K562 (cell line): ENCODE measurements around the gene DCAF17.

Experiments used
- ARHGAP35 ChIP-seq: fragments of 450-650 bp; IDR thresholded peaks from 2 replicates; pipeline ENCODE4 v1.6.1; 2018; ENCODE audit not compliant: partially characterized antibody
- SOX6 ChIP-seq: fragments of 450-650 bp; IDR thresholded peaks from 2 replicates; pipeline ENCODE4 v1.6.1; 2014; ENCODE audit warnings: mild to moderate bottlenecking

DNA sequence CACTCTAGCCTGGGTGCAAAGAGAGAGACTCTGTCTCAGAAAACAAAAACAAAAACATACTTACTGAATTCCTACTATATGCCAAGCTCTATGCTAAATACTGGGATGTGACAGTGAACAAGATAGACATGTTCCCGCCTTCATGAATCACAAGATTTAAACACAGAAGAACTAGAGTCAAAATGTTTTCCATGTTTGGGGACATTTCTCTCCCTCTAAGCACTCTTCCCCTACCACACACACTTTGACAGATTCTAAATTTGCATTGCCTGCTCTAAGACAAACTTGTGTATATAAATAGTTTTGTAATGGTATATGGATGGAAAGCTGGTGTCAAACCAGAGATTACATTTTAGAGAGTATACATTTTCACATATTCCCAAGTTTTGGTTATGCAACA is 99.3 kb downstream of the DCAF17 start:
- TF ChIP-seq ARHGAP35 = no peak
- TF ChIP-seq SOX6 = no peak
